GM19240 (cell line): ENCODE results near the gene ACSL1.
"Not testable (repeated sequence)": the region's sequence is repeated elsewhere in the genome, so short reads cannot be mapped to it uniquely, and the experiment has no call there.

Source experiments
- DNase-seq: peaks from one replicate; pipeline ENCODE4 v3.0.0; 2011; ENCODE audit warnings: low spot score; ENCODE audit not compliant: insufficient read length

Gene ACSL1

DNA sequence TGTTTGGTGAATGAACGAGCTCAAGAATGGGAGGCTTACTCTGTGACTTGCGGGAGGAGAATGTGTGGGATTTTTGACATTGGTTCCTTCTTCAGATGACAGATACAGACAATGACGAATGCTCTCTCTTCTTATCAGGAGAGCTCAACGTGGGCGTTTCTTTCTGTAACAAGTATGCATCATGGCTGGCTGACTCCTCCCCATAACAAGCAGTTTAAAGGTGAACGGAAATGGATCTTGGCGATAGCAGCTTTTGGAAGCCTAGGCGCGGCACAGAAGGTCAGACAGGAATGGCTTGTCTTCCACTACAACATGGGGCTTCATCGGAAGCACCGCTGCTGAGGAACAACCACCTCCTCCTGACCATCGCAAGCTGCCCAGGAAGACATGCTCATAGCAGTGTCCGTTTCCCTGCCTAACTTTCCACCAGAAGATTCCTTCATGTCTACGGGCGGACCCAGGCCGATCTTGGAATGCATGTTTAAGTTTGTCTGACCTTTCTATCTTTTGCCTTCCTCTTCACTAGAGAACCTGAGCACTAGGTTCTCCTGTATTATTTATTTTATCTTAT, 18.3 kb upstream of the ACSL1 start:
- no peak for DNase-seq

- DNase-seq: not testable (repeated sequence)
Observed at GRCh38 chr4:184839075-184839399, 13.3 kb upstream of the ACSL1 start.

- DNase-seq: no peak
Observed at GRCh38 chr4:184838249-184839074, 12.7 kb upstream of the ACSL1 start.

GRCh38 chr4:184836613-184837012, 10.8 kb upstream of the ACSL1 start:
- no peak for DNase-seq

DNA sequence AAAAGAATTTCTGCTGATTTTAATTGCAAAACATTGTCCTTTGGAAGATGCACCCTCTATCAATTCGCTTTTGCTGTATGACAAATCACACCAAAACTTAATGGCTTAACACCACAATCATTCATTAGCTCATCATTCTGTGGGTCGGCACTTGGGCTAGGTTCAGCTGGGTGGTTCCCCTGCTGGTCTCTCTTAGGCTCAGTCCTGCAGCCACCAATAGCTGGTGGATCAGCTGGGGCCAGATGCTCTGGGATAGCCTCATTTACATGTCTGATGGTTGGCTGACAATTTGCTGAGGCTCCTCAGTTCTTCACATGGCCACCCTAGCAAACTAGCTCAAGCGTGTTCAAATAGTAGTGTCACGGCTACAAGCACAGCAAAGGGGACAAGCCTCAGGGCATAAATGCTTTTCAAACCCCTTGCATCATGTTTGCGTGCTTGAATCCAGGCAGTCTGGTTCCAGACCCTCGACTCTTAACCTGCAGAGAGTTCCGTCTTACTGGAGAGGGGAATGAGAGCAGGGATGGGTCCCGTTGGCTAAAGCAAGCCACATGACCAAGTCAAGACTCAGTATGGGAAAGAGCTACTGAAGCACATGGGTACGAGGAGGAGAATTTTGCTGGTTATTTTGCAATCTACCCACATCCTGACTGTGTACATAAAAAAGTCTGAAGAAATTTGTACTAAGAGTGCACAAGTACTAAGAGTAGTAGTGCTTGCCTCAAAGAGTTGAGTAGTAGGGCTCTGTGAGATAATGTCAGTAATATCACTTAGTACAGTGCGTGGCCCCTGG, 7.5 kb upstream of the ACSL1 start:
- DNase-seq: no peak

- DNase-seq: no peak
Observed at GRCh38 chr4:184831153-184831552, 5.4 kb upstream of the ACSL1 start.

- DNase-seq: no peak
Observed at GRCh38 chr4:184826691-184827270, 1.0 kb upstream of the ACSL1 start.

DNA sequence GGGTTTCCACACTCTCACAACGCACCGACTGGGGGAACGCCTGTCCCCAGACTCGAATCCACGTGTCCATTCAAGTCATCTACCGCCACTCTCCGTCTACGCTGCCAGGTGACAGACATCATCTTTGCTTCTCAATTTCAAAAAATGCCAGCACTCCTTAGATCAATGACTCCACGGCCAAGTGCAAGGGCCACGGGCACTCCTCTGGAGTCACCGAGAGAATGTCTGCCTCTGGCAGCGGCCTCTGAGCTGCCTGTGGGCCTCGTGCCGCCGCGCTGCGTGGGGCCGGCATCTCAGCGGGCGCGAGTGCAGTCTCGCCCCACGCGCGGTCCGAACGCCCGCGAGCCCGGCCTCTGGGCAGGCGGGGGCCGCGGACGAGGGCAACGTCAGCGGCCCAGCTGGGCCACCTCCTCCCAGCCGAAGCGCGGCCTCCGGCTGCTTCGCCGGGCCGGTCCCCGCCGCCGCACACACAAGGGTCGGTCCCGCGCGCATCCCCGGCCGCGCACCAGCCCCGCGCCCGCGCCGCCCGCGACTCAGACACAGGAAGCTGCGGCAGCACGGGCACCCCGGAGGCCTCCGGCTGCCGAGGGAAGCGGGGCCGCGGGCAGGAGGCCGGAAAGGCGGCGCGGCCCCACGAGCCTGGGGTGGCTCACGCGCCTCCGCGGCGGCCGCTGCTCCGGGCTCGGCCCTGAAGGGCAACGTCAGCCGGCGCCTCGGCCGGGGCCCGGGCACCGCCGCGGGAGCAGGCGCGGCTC, 450 bp downstream of the ACSL1 start:
- DNase-seq: no peak

- DNase-seq: no peak
Observed at GRCh38 chr4:184824776-184825084, 1.0 kb downstream of the ACSL1 start.

GRCh38 chr4:184824081-184824775, 1.5 kb downstream of the ACSL1 start:
- DNase-seq: no peak

DNA sequence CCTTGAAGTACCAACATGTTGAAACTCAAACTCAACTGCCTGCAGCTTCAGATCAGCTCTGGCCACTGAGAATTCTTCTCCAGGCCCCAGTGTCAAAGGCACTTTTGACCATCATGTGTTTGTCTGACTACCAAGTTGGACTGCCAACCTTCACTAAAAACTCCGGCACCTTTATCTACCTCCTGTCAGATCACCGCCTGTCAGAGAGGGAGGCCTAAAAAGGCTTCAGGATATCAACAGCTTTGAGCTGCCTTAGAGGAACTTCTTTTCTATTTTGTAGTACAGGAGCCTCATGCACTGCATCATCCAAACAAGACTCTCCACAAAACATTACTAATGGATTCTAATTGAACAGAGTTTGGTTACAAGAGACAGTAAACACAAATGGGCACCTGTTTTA, 2.8 kb downstream of the ACSL1 start:
- DNase-seq: no peak

DNA sequence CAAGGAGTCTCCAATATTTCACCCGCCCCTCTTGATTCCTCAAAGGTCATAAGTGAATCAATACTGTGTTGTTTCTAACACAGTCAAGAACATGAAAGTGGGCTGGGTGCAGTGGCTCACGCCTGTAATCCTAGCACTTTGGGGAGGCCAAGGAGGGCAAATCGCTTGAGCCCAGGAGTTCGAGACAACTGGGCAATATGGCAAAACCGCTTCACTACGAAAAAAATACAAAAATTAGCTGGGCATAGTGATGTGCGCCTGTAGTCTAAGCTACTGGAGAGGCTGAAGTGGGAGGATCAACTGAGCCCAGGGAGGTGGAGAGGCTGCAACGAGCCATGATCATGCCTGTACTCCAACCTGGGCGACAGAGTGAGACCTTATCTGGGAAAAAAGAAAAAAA, 3.4 kb downstream of the ACSL1 start:
- no peak for DNase-seq

GRCh38 chr4:184821242-184821641, 4.5 kb downstream of the ACSL1 start:
- DNase-seq: no peak

- no peak for DNase-seq
Observed at GRCh38 chr4:184819786-184820185, 6.0 kb downstream of the ACSL1 start.

- DNase-seq: no peak
Observed at GRCh38 chr4:184818216-184818564, 7.6 kb downstream of the ACSL1 start.

DNA sequence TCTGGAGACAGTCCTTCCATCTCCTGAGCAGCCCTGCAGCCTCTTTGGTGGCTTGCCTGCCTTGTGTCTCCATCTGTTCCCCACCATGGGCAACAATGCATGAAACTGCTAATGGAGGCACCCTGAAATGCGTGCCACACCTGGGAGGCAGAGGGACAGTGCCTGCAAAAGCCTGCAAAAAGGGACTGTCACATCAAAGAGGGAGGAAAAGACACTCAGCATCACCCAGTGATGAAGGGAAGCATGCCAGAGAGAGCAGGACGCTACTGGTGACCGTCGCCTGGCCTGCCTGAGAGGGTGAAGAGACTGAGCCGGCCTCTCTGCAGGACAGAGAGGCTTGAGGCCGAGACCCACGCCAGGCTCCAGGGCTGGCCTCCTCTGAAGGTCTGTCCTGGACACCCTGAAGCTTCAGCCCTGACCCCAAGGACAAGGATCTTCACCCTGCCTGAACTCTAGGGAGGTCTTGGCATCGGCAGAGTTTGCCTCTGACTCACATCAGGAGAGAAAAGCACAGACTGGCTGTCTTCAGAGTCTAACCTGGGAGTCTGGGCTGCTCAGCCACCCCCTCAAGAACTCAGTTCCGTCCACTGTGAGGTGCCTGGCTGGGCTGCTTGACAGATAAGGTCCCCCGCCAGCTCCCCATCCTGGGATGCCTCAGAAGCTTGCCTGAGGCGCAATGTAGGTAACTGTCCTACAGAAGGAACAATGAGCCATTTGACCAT, 8.1 kb downstream of the ACSL1 start:
- no peak for DNase-seq

DNA sequence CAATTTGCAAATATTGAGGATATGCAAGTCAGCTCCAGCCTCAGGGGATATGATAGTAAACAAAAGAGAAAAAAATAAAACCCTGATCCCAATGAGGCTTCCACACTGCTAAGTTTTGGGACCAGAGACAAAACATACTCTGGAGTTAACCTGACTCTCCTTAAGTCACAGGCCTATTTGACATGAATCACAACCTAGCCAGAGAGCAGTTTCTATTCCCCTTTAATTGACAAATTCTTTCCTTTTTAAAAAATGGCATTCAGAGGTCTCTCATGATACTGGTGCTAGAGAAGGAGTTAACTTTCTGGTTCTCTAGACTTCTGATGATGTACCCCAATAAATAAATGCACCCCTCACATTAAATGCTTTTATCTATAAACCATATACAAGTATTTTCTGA, 8.8 kb downstream of the ACSL1 start:
- no peak for DNase-seq

GRCh38 chr4:184815046-184815877, 10.5 kb downstream of the ACSL1 start:
- DNase-seq: peak; percentile 58

DNA sequence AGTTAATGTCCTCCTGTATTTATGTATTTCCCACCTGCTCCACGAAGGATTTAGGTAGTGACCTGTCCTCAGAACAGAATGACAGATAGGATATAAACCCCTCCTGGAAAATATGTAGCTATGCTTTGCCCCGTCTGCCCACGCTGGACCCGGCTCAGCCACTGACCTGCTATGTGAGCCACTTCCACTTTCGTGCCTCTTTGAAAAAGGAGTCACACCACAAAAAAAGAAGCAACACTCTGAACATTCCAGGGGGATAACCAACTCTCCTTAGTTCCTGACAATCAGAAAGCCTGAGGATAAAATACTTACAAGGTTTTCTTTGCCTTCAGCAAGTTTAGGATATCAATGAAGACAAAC, 11.1 kb downstream of the ACSL1 start:
- DNase-seq: no peak
